ENCODE data around the gene AK5.

AK5 gene

GRCh38 chr1:77382366-77382765 is 100.5 kb downstream of the AK5 start:
- no peaks in the 10 kb centered on the region for H3K27me3 ChIP-seq (ENCODE audit: insufficient read depth, low read length, poor library complexity, severe bottlenecking)
- no peak overlapping the region for H3K4me3 ChIP-seq (ENCODE audit: low read length, poor library complexity, severe bottlenecking)
- no peaks in the 10 kb centered on the region for H4K20me1 ChIP-seq (ENCODE audit: insufficient read depth, low read length, poor library complexity, severe bottlenecking)
- no peaks in the 10 kb centered on the region for H3K4me1 ChIP-seq (ENCODE audit: insufficient read depth, low read length, poor library complexity, severe bottlenecking)
- no peaks in the 10 kb centered on the region for H3K79me2 ChIP-seq (ENCODE audit: insufficient read depth, low read length)
- H3K9me2 ChIP-seq (replicated peaks; ENCODE audit: low read depth, low read length), result no peaks in the 10 kb centered on the region
- H2AFZ ChIP-seq (ENCODE audit: low read length), result no peak overlapping the region
- H3K9me3 ChIP-seq (ENCODE audit: insufficient read depth, low read depth, low read length), result no peaks in the 10 kb centered on the region
- no peak overlapping the region for H3K4me2 ChIP-seq (ENCODE audit: low read depth, low read length, poor library complexity, severe bottlenecking)
- H3F3A ChIP-seq (ENCODE audit: low read depth), result no peaks in the 10 kb centered on the region
- H3K36me3 ChIP-seq (ENCODE audit: insufficient read depth, low read length), result no peaks in the 10 kb centered on the region
- H3K9ac ChIP-seq (ENCODE audit: low read depth, low read length, poor library complexity, severe bottlenecking), result no peak overlapping the region
- no peak for TF ChIP-seq EZH2phosphoT487 (IDR thresholded peaks at IDR 0.05; ENCODE audit: borderline replicate concordance)
- TF ChIP-seq CTCF (conservative IDR thresholded peaks at IDR 0.05; ENCODE audit: low read length), result no peak

GRCh38 chr1:77383236-77383635 is 101.4 kb downstream of the AK5 start:
- Histone ChIP-seq H3K9me3 (ENCODE audit: insufficient read depth, low read depth, low read length) (no peaks in the 10 kb centered on the region), H3K9me2 (replicated peaks; ENCODE audit: low read depth, low read length) (no peaks in the 10 kb centered on the region), H3K4me2 (ENCODE audit: low read depth, low read length, poor library complexity, severe bottlenecking) (no peak overlapping the region), H3K9ac (ENCODE audit: low read depth, low read length, poor library complexity, severe bottlenecking) (no peak overlapping the region), H3K4me3 (ENCODE audit: low read length, poor library complexity, severe bottlenecking) (no peak overlapping the region), H2AFZ (ENCODE audit: low read length) (no peak overlapping the region), H3K27me3 (ENCODE audit: insufficient read depth, low read length, poor library complexity, severe bottlenecking) (no peaks in the 10 kb centered on the region), H3K79me2 (ENCODE audit: insufficient read depth, low read length) (no peaks in the 10 kb centered on the region), H4K20me1 (ENCODE audit: insufficient read depth, low read length, poor library complexity, severe bottlenecking) (no peaks in the 10 kb centered on the region), H3F3A (ENCODE audit: low read depth) (no peaks in the 10 kb centered on the region), H3K4me1 (ENCODE audit: insufficient read depth, low read length, poor library complexity, severe bottlenecking) (no peaks in the 10 kb centered on the region), H3K36me3 (ENCODE audit: insufficient read depth, low read length) (no peaks in the 10 kb centered on the region)
- TF ChIP-seq EZH2phosphoT487 (IDR thresholded peaks at IDR 0.05; ENCODE audit: borderline replicate concordance) (no peak), CTCF (conservative IDR thresholded peaks at IDR 0.05; ENCODE audit: low read length) (no peak)

- Histone ChIP-seq H4K20me1 (ENCODE audit: insufficient read depth, low read length, poor library complexity, severe bottlenecking) (no peaks in the 10 kb centered on the region), H3K27me3 (ENCODE audit: insufficient read depth, low read length, poor library complexity, severe bottlenecking) (no peaks in the 10 kb centered on the region), H2AFZ (ENCODE audit: low read length) (no peak overlapping the region), H3K4me3 (ENCODE audit: low read length, poor library complexity, severe bottlenecking) (no peak overlapping the region), H3K4me1 (ENCODE audit: insufficient read depth, low read length, poor library complexity, severe bottlenecking) (no peaks in the 10 kb centered on the region), H3K9me3 (ENCODE audit: insufficient read depth, low read depth, low read length) (no peaks in the 10 kb centered on the region), H3K9ac (ENCODE audit: low read depth, low read length, poor library complexity, severe bottlenecking) (no peak overlapping the region), H3K4me2 (ENCODE audit: low read depth, low read length, poor library complexity, severe bottlenecking) (no peak overlapping the region), H3K36me3 (ENCODE audit: insufficient read depth, low read length) (no peaks in the 10 kb centered on the region), H3K79me2 (ENCODE audit: insufficient read depth, low read length) (no peaks in the 10 kb centered on the region), H3F3A (ENCODE audit: low read depth) (no peaks in the 10 kb centered on the region), H3K9me2 (replicated peaks; ENCODE audit: low read depth, low read length) (no peaks in the 10 kb centered on the region)
- TF ChIP-seq CTCF (conservative IDR thresholded peaks at IDR 0.05; ENCODE audit: low read length) (no peak), EZH2phosphoT487 (IDR thresholded peaks at IDR 0.05; ENCODE audit: borderline replicate concordance) (no peak)
Observed at GRCh38 chr1:77385551-77385950, 103.7 kb downstream of the AK5 start.

All from Loucy (cell line).